HPDE6-E6E7 (cell line): ENCODE results near the gene LIG4.

Source experiments
- DNase-seq: peaks from one replicate; pipeline ENCODE4 v3.0.0; 2011; ENCODE audit warnings: missing footprints; ENCODE audit errors: extremely low spot score

Gene LIG4

DNA sequence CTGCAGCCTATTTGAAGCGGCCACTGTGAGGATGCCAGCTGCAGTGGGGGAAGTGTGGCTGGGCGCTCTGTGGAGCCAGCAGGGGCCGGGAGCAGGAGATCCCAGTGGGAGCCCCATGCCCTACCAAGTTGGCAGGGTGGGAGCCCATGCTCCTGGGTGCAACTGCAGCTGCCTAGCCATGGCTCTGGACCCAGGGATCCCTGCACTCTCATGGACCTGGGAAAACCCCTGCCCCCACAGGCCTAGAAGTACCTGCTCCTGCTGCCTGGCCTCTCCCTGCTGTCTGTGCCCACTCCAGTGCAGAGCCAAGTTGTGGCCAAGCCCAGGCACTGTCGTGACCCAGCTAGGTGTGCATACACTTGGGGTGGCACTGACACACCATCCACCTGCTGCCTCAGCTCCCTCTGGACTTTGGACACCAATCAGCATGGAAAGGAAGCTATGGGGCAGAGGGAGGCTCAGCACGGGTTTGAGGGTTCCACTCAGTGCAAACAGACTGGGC lies 20.9 kb downstream of the LIG4 start:
- no peak for DNase-seq

DNA sequence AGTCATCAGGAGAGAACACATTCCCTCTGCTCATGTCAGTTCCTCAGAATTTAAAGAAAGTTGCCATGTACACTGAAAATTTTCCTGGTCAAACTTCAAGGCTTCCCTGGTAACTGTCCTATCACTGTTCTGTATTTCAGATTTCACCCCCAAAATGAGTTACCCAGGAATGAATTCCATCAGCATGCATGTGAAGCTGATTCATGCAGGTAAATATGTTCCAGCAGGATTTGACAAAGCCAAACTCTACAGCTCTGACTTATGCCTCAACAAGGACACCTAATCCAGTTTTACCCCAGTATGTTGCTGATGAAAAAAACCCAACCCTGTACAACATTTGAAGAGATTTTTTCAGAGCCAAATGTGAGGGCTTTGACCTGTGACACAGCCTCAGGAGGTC lies 21.5 kb downstream of the LIG4 start:
- DNase-seq = peak; percentile 26

DNA sequence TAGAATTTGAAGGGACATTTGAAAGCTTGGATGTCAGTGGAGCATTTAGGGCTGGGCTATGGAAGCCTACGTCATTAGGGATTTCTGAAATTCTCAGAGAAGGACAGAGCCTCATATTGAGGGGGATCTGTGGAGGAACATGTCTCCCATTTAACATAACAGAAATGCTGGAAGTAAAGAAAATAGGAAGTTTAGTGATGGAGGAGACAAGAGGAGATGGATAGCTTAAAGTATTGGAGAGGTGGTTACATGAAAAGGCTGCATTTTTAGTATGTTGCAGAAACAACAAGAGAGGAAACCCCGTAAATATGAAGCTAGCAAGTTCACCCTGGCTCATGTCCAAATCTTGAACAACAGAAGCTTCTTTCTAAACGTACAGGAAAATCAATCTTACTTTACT lies 24.4 kb downstream of the LIG4 start:
- no peak for DNase-seq

DNA sequence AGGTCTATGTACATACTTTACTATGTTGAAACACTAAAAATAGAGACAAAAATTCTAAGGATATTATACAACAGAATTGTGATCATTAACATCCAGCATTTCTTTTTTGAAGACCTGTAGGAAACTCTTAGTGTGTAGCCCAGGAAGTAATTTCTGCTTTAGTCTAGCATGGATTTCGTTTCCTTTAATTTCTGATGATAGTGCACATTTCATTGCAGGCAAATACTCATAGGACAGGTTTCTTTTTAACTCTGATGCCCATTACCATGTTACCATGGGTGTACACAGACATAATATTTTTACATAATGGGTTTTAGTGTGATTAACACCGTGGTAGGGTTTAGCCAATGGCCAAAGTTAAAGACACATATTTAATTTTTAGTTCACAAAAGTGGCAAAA lies 27.1 kb downstream of the LIG4 start:
- no peak for DNase-seq

DNA sequence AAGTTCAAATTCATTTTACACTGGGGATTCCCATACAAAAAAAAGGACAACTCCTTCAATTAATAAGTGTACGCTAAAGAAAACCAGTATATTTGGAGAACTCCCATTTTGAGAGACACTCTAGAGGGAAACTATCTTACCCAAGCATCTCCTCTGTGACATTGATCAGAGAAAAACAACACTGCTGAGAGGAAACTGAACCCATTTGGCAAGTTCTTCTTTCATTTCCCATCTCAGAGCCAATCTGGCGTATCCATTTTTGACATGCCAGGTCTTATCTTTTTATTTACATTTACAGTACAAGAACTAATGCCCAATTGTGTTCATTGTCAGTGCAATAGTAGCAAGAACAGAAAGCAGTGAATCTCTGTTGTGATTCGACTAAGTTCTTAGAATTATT lies 30.1 kb downstream of the LIG4 start:
- DNase-seq = no peak

DNA sequence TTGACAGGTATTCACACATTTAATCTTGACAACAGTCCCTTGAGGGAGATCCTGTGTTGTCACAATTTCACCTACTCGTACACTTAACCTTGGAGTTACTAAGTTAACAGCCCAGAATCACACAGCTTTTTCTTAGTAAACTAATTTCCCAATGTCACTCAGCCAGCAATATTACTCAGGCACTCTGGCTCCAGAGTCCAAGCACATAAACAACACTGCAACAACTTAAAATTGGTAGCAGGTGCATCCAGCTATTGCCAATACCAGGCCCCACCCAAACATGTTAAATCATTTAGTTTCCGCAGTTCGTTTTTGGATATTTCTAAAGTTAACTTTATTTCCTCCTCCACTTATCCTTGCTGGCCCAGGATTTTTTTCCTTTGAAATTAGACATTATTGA lies 32.7 kb downstream of the LIG4 start:
- DNase-seq = no peak

DNA sequence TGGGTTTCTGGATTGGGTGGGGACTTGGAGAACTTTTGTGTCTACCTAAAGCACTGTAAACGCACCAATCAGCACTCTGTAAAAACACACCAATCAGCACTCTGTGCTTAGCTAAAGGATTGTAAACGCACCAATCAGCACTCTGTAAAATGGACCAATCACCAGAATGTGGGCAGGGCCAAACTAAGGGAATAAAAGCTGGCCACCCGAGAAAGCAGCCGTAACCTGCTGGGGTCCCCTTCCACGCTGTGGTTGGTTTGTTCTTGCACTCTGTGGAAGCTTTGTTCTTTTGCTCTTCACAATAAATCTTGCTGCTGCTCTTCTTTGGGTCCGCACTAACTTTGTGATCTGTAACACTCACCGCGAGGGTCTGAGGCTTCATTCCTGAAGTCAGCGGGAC lies 37.3 kb downstream of the LIG4 start:
- DNase-seq = no peak

DNA sequence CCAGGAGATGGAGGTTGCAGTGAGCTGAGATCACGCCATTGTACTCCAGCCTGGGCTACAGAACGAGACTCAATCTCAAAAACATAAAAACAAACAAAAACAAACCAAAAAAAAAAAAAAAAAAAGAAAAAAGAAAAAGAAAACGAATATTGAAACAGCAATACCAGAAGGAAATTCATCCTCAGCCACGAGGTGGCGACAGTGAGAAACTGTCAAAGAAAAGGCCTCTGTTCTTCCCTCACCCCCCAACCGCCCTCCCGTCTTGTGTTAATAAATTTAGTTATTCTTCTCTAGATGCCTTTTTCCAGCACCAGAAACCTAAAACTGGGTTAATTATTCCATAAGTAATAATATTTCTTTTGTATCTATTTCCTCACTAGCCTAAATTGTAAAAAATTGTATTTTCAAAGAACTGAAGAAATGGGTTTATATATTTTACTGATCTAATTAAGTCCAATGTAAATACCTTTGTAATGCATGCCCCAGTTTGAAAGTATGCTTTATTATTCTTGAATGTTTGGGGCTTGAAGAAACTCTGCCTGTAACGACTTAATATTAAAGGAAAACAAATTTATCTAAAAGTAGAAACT lies 38.6 kb downstream of the LIG4 start:
- peak; percentile 54 for DNase-seq

DNA sequence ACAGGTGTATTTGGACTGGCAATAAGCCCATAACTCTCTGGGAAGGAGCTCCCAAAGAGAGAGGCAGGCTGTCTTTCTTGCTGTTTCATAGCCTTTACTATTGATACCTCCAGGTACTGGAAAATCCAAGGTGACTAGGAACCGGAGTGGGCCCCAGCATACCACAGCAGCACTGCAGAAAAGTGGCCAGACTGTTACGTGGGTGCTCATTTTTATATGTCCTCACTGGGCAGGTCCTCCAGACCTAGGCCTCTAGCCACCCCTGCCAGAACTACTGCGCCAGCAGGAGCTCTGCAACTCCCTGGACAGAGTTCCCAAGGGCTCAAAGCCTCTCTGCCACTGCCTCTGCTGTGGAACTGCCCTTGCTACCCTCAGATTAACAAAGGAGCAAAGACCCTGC lies 46.4 kb downstream of the LIG4 start:
- DNase-seq = no peak

DNA sequence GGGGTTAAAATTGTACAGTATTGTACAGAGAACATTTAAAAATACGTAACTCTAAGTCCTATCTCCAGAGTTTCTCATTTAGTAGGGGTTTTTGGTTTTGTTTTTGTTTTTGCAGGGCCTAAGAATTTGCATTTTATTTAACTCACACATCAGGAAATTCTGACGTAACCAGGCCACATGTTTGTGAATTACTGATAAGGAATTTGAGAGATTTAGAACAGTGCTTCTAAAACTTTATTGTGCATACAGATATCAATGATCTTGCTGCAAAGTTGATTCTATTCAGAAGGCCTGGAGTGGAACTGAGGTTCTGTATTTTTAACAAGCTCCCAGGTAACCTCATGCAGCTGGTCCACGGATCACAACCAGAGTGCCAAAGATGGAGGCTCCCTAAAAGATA lies 49.3 kb downstream of the LIG4 start:
- no peak for DNase-seq

DNA sequence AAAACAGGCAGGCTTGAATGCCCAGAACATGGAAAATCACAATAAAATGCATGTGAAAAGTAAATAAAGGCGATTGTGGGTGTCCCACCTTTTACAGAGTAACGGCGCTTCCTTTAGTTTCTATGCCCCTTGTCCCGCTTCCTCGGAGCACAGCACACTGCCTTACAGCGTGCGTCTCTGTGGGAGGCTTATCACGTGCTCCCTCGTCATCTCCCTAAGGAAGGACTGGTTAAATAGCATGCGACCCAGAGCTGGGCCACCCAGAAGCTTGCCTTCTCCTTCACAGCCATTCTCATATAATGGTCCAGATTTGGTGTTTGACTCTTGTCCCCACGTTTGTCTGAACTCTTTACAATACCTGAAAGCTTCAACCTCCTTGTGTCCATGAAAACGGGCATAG lies 56.6 kb downstream of the LIG4 start:
- no peak for DNase-seq
